DOHH2 (cell line): ENCODE data around the gene POLG.

Experiments
- H3F3A ChIP-seq: fragments of 200-600 bp; sonication (generic), shearing (Covaris generic); 2 replicates; pipeline ENCODE4 v1.6.0; 2016; ENCODE audit warnings: antibody characterized with exemption, mild to moderate bottlenecking; ENCODE audit not compliant: control insufficient read depth, insufficient read depth
- H3K27ac ChIP-seq: fragments of 200-600 bp; sonication (generic); 2 replicates; pipeline ENCODE4 v1.5.1; 2014; ENCODE audit warnings: low read depth, mild to moderate bottlenecking, low read length, moderate library complexity
- H3K27me3 ChIP-seq: fragments of 200-600 bp; sonication (generic); 2 replicates; pipeline ENCODE4 v1.6.1; 2014; ENCODE audit warnings: mild to moderate bottlenecking, low read length, mixed read lengths; ENCODE audit not compliant: control insufficient read depth
- H3K36me3 ChIP-seq: fragments of 200-600 bp; sonication (generic); 2 replicates; pipeline ENCODE4 v1.6.1; 2014; ENCODE audit warnings: mild to moderate bottlenecking, low read length, moderate library complexity, mixed read lengths; ENCODE audit not compliant: control insufficient read depth
- H3K4me1 ChIP-seq: fragments of 200-600 bp; sonication (generic); 2 replicates; pipeline ENCODE4 v1.6.1; 2014; ENCODE audit warnings: mild to moderate bottlenecking, low read length, mixed read lengths; ENCODE audit not compliant: control insufficient read depth
- H3K4me2 ChIP-seq: fragments of 200-600 bp; sonication (generic); 2 replicates; pipeline ENCODE4 v1.6.0; 2014; ENCODE audit warnings: mild to moderate bottlenecking, low read length, moderate library complexity
- H3K4me3 ChIP-seq: fragments of 200-600 bp; sonication (generic); 2 replicates; pipeline ENCODE4 v1.5.1; 2014; ENCODE audit warnings: mild to moderate bottlenecking, low read length, mixed read lengths
- H3K79me2 ChIP-seq: fragments of 200-600 bp; sonication (generic); 2 replicates; pipeline ENCODE4 v1.6.1; 2014; ENCODE audit warnings: mild to moderate bottlenecking, low read length, mixed read lengths; ENCODE audit not compliant: control insufficient read depth
- H3K9me2 ChIP-seq: fragments of 200-600 bp; sonication (generic); replicated peaks from 2 replicates; pipeline ENCODE4 v1.6.1; 2014; ENCODE audit warnings: mild to moderate bottlenecking, low read length, mixed read lengths; ENCODE audit not compliant: control insufficient read depth
- H3K9me3 ChIP-seq: fragments of 200-600 bp; sonication (generic); 2 replicates; pipeline ENCODE4 v1.6.1; 2014; ENCODE audit warnings: antibody characterized with exemption, low read length, mixed read lengths; ENCODE audit not compliant: control insufficient read depth, insufficient read depth
- H4K20me1 ChIP-seq: fragments of 200-600 bp; sonication (generic); 2 replicates; pipeline ENCODE4 v1.6.0; 2014; ENCODE audit warnings: low read depth, mild to moderate bottlenecking, antibody characterized with exemption, low read length, moderate library complexity; ENCODE audit not compliant: control insufficient read depth, insufficient read depth
- EZH2phosphoT487 ChIP-seq: fragments of 200-600 bp; sonication (generic); IDR thresholded peaks from 2 replicates; pipeline ENCODE4 v1.6.1; 2017; ENCODE audit warnings: borderline replicate concordance, mild to moderate bottlenecking, antibody characterized with exemption, low read length, moderate library complexity, mixed read lengths
- TF ChIP-seq, protein P1 (sequence below): fragments of 200-600 bp; sonication (generic); IDR thresholded peaks from one replicate; pipeline ENCODE4 v1.5.1; 2014; ENCODE audit warnings: antibody characterized with exemption, mild to moderate bottlenecking, low read depth, low read length; ENCODE audit not compliant: poor library complexity, severe bottlenecking

The POLG gene

GRCh38 chr15:89332446-89332845, 2.2 kb downstream of the POLG start:
- H3K4me1 ChIP-seq: peaks cover 46% of the 10 kb centered on the region
- H3F3A ChIP-seq: peaks cover 10% of the 10 kb centered on the region
- H3K4me3 ChIP-seq: peak overlapping the region; percentile 95
- no peaks in the 10 kb centered on the region for H3K9me3 ChIP-seq
- no peaks in the 10 kb centered on the region for H3K9me2 ChIP-seq
- TF ChIP-seq EZH2phosphoT487: no peak
- TF ChIP-seq, protein P1, sequence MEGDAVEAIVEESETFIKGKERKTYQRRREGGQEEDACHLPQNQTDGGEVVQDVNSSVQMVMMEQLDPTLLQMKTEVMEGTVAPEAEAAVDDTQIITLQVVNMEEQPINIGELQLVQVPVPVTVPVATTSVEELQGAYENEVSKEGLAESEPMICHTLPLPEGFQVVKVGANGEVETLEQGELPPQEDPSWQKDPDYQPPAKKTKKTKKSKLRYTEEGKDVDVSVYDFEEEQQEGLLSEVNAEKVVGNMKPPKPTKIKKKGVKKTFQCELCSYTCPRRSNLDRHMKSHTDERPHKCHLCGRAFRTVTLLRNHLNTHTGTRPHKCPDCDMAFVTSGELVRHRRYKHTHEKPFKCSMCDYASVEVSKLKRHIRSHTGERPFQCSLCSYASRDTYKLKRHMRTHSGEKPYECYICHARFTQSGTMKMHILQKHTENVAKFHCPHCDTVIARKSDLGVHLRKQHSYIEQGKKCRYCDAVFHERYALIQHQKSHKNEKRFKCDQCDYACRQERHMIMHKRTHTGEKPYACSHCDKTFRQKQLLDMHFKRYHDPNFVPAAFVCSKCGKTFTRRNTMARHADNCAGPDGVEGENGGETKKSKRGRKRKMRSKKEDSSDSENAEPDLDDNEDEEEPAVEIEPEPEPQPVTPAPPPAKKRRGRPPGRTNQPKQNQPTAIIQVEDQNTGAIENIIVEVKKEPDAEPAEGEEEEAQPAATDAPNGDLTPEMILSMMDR: peak; percentile 48
- H3K4me2 ChIP-seq: peak overlapping the region; percentile 59
- no peak overlapping the region for H3K27ac ChIP-seq
- peaks cover 39% of the 10 kb centered on the region for H4K20me1 ChIP-seq
- peaks cover 70% of the 10 kb centered on the region for H3K79me2 ChIP-seq
- H3K27me3 ChIP-seq: no peaks in the 10 kb centered on the region
- H3K36me3 ChIP-seq: peaks cover 68% of the 10 kb centered on the region

DNA sequence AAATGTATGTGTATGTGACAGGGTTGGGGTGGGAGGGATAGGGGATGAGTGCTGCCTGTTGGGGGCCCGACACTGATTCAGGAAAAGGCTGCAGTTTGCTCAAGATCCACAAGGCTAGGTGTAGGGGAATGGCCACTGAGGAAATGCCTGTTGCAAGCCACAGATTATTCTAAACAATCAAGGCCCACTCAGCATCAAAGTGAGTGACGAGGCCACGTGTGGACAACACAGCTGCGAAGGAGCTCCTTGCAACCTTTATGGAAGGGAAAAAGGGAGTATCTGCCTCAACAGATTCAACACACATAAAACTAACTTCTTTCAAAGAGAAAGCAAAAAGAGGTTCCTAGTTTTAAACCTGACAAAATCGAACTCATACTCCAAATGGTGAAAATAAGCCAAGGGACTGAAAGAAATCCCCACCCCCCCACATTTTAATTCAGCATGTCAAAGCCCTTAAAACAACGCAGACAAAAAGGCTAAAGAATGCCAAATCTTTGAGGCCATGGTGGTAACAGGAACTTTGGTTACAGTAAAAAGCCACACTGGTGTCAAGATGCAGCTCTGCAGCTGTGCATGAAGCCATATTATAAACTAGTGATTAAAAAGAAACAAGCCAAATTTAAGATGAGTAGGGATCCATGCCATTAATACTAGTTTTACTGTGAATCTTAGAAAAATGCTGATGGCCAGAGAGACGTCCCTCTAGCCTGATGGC, 3.6 kb downstream of the POLG start:
- H3K27ac ChIP-seq: no peak overlapping the region
- H3K9me2 ChIP-seq: no peaks in the 10 kb centered on the region
- peaks cover 6% of the 10 kb centered on the region for H3F3A ChIP-seq
- H3K27me3 ChIP-seq: no peaks in the 10 kb centered on the region
- H3K4me1 ChIP-seq: peaks cover 37% of the 10 kb centered on the region
- H3K4me3 ChIP-seq: no peak overlapping the region
- H3K9me3 ChIP-seq: no peaks in the 10 kb centered on the region
- H3K4me2 ChIP-seq: peak overlapping the region; percentile 59
- H3K36me3 ChIP-seq: peaks cover 82% of the 10 kb centered on the region
- H3K79me2 ChIP-seq: peaks cover 75% of the 10 kb centered on the region
- H4K20me1 ChIP-seq: peaks cover 42% of the 10 kb centered on the region
- TF ChIP-seq, protein P1: no peak
- TF ChIP-seq EZH2phosphoT487: no peak

GRCh38 chr15:89330119-89330518, 4.5 kb downstream of the POLG start:
- peaks cover 75% of the 10 kb centered on the region for H3K79me2 ChIP-seq
- peaks cover 91% of the 10 kb centered on the region for H3K36me3 ChIP-seq
- no peak overlapping the region for H3K4me3 ChIP-seq
- no peaks in the 10 kb centered on the region for H3K27me3 ChIP-seq
- H3K4me1 ChIP-seq: peaks cover 28% of the 10 kb centered on the region
- no peak overlapping the region for H3K4me2 ChIP-seq
- peaks cover 46% of the 10 kb centered on the region for H4K20me1 ChIP-seq
- H3K9me2 ChIP-seq: no peaks in the 10 kb centered on the region
- no peaks in the 10 kb centered on the region for H3K9me3 ChIP-seq
- no peak overlapping the region for H3K27ac ChIP-seq
- TF ChIP-seq EZH2phosphoT487: no peak
- TF ChIP-seq, protein P1: no peak
- H3F3A ChIP-seq: no peaks in the 10 kb centered on the region
